CD14-positive monocyte (primary cell): Measurements from ENCODE around the gene DEAF1. TPM values are rescaled to one million over a fixed set of nuclear protein-coding genes. Genes with fewer than 3 reads are reported as not detected.

Experiments used
- DNase-seq, 3 donors: peaks; one replicate each; pipeline ENCODE4 v3.0.0-alpha.2; 2011 to 2022
- H2AFZ ChIP-seq: 2 replicates; pipeline ENCODE4 v1.6.0; 2012; ENCODE audit warnings: mild to moderate bottlenecking, low read depth, low read length, inconsistent platforms; ENCODE audit not compliant: insufficient read depth, poor library complexity, severe bottlenecking
- H3K27ac ChIP-seq, 2 donors: 1 replicate in 1 of 2; 2 replicates in 1 of 2; pipeline ENCODE4 v1.5.1; 2012 to 2013; ENCODE audit warnings: low read length in 2 of 2, control low read depth in 1 of 2, inconsistent platforms in 1 of 2, low read depth in 1 of 2, mild to moderate bottlenecking in 1 of 2
- H3K27me3 ChIP-seq, 2 donors: one replicate each; pipeline versions ENCODE4 v1.6.0 to v1.6.1; 2011 to 2013; ENCODE audit warnings: low read length in 2 of 2; ENCODE audit not compliant: control insufficient read depth in 2 of 2, insufficient read depth in 2 of 2
- H3K36me3 ChIP-seq, 2 donors: replicated peaks in 1 of 2; 1 replicate in 1 of 2; 2 replicates in 1 of 2; pipeline versions ENCODE4 v1.5.1 to v1.6.1; 2012 to 2013; ENCODE audit warnings: low read length in 2 of 2, control low read depth in 1 of 2, inconsistent platforms in 1 of 2, mild to moderate bottlenecking in 1 of 2; ENCODE audit not compliant: insufficient read depth in 2 of 2, control insufficient read depth in 1 of 2
- H3K4me1 ChIP-seq, 2 donors: 1 replicate in 1 of 2; 2 replicates in 1 of 2; pipeline versions ENCODE4 v1.5.1 to v1.6.1; 2012 to 2013; ENCODE audit warnings: low read length in 2 of 2, control low read depth in 1 of 2, inconsistent platforms in 1 of 2, mild to moderate bottlenecking in 1 of 2, moderate library complexity in 1 of 2; ENCODE audit not compliant: insufficient read depth in 2 of 2, control insufficient read depth in 1 of 2
- H3K4me2 ChIP-seq: replicated peaks from 2 replicates; pipeline ENCODE3; 2012; ENCODE audit warnings: low read length, moderate library complexity, mild to moderate bottlenecking; ENCODE audit not compliant: poor library complexity, severe bottlenecking; ENCODE audit errors: extremely low read depth
- H3K4me3 ChIP-seq, 3 experiments: fragments of 200-600 bp in 1 of 3; sonication (generic) in 1 of 3; replicated peaks in 1 of 3; 1 replicate in 2 of 3; 2 replicates in 1 of 3; pipeline ENCODE4 v1.5.1; 2011 to 2013; ENCODE audit warnings: low read length in 3 of 3, mild to moderate bottlenecking in 3 of 3, control low read depth in 2 of 3, low read depth in 2 of 3, inconsistent platforms in 1 of 3, moderate library complexity in 1 of 3
- H3K79me2 ChIP-seq: 2 replicates; pipeline ENCODE4 v1.6.0; 2012; ENCODE audit warnings: mild to moderate bottlenecking, control low read depth, inconsistent platforms, low read length, moderate library complexity; ENCODE audit not compliant: insufficient read depth
- H3K9ac ChIP-seq: 2 replicates; pipeline ENCODE4 v1.6.0; 2017; ENCODE audit warnings: low read length, mild to moderate bottlenecking; ENCODE audit not compliant: insufficient read depth, poor library complexity, severe bottlenecking
- H3K9me3 ChIP-seq, 2 donors: replicated peaks in 1 of 2; 1 replicate in 1 of 2; 2 replicates in 1 of 2; pipeline versions ENCODE4 v1.5.1 to v1.6.1; 2012 to 2013; ENCODE audit warnings: low read length in 2 of 2, control low read depth in 1 of 2; ENCODE audit not compliant: control insufficient read depth in 1 of 2, insufficient read depth in 1 of 2
- H4K20me1 ChIP-seq: 2 replicates; pipeline ENCODE4 v1.6.0; 2012; ENCODE audit warnings: mild to moderate bottlenecking, low read length, control low read depth, moderate library complexity; ENCODE audit not compliant: insufficient read depth
- H3K27ac Mint-ChIP-seq, 7 donors: one replicate each; pipeline ENCODE4 v1.8.0; 2020; ENCODE audit warnings: mild to moderate bottlenecking in 7 of 7, mixed read lengths in 7 of 7, moderate library complexity in 6 of 7, inconsistent platforms in 2 of 7
- H3K27me3 Mint-ChIP-seq, 3 donors: one replicate each; pipeline ENCODE4 v1.8.0; 2021 to 2022; ENCODE audit warnings: low read depth in 3 of 3, mild to moderate bottlenecking in 3 of 3, mixed read lengths in 3 of 3, moderate library complexity in 3 of 3, inconsistent platforms in 1 of 3
- H3K36me3 Mint-ChIP-seq, 2 donors: one replicate each; pipeline ENCODE4 v1.8.0; 2020; ENCODE audit warnings: mixed read lengths in 2 of 2, inconsistent platforms in 1 of 2, mild to moderate bottlenecking in 1 of 2
- H3K4me1 Mint-ChIP-seq: one replicate; pipeline ENCODE4 v1.8.0; 2020; ENCODE audit warnings: mild to moderate bottlenecking, mixed read lengths
- H3K4me3 Mint-ChIP-seq, 2 donors: one replicate each; pipeline ENCODE4 v1.8.0; 2020; ENCODE audit warnings: mild to moderate bottlenecking in 2 of 2, mixed read lengths in 2 of 2, moderate library complexity in 1 of 2
- H3K9me3 Mint-ChIP-seq, 7 donors: one replicate each; pipeline ENCODE4 v1.8.0; 2020 to 2022; ENCODE audit warnings: mixed read lengths in 7 of 7, mild to moderate bottlenecking in 6 of 7, moderate library complexity in 6 of 7, inconsistent platforms in 2 of 7
- WGBS: methylation state at CpG from one replicate; pipeline ENCODE4 v1.1.5; 2013; ENCODE audit warnings: missing lambda C conversion rate; ENCODE audit not compliant: insufficient coverage; 5-methylcytosine and 5-hydroxymethylcytosine counted together
- intact Hi-C, 2 donors: fragments of 100-400 bp; cut with micrococcal nuclease; formaldehyde crosslinking; loops; one replicate each; pipeline versions ENCODE4 v1.15.0 to v1.15.1; 2023
- polyA plus RNA-seq, 3 donors: library from polyadenylated mRNA; depleted of rRNA in 1 of 3; unstranded in 2 of 3; stranded (reverse) in 1 of 3; fragments of 300-500 nt in 2 of 3; fragments of >200 nt in 1 of 3; fragmentation: Illumina TruSeq in 2 of 3; gene quantifications; 1 replicate in 2 of 3; 2 replicates in 1 of 3; pipeline ENCODE4 v1.2.3, GENCODE V29; 2012 to 2021
- TF ChIP-seq, protein P1 (sequence below): fragments of 200-600 bp; IDR thresholded peaks from one replicate; pipeline ENCODE4 v1.8.0; 2022; ENCODE audit warnings: antibody characterized with exemption, mild to moderate bottlenecking

DEAF1 gene
- polyA plus RNA-seq, 3 donors, result 18.0 to 22.3 (median 22.2) TPM

DNA sequence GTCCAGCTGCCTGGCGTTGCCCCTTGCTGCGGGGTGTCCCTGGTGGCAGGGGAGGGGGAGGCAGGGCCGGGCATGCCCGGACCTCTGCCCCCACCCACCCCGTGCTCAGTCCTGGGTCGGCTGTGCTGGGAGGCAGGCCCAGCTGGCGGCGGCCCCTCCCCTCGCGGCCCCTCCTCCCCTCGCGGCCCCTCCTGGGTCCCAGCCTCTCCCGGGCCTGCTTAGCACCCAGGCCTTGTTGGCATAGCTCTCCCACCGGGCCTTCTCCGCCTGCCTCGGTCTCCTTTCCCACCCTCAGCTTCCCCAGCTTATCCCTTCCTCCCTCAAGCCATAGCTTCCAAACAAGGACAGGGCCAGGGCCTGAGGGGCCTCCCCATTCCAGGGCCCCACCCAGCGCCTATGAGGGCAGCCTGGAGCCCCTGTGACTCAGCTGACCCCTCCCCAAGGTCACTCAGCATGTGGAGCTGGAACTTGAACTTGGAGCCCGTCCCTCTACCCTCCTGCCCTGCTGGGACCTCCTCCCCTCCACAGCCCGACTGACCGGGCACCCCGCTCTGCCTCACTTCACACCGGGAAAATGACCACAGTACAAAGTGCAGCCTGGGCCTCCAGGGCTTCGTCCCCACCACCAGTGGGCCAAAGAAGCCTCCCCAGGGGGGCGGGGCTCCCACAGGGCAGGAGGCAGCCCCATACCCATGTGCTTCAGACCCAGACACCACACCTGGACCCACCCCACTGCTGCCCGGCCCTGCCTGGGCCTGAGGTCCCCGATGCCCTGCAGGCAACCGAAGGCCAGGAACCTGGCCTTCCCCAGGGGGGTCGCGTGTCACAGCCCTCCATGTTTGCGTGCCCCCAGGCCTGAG, 12.2 kb upstream of the DEAF1 start:
- TF ChIP-seq, protein P1, sequence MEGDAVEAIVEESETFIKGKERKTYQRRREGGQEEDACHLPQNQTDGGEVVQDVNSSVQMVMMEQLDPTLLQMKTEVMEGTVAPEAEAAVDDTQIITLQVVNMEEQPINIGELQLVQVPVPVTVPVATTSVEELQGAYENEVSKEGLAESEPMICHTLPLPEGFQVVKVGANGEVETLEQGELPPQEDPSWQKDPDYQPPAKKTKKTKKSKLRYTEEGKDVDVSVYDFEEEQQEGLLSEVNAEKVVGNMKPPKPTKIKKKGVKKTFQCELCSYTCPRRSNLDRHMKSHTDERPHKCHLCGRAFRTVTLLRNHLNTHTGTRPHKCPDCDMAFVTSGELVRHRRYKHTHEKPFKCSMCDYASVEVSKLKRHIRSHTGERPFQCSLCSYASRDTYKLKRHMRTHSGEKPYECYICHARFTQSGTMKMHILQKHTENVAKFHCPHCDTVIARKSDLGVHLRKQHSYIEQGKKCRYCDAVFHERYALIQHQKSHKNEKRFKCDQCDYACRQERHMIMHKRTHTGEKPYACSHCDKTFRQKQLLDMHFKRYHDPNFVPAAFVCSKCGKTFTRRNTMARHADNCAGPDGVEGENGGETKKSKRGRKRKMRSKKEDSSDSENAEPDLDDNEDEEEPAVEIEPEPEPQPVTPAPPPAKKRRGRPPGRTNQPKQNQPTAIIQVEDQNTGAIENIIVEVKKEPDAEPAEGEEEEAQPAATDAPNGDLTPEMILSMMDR, result no peak
- H2AFZ ChIP-seq, result no peak overlapping the region
- H3K9me3 ChIP-seq, result peaks cover 0 to 3% of the 10 kb centered on the region in 2 donors
- H3K27me3 ChIP-seq, result peaks cover 8 to 58% of the 10 kb centered on the region in 2 donors
- Mint-ChIP-seq H3K36me3 (peaks cover 11 to 21% of the 10 kb centered on the region in 2 donors), H3K9me3 (peaks cover 0 to 4% (median 1%) of the 10 kb centered on the region in 7 donors), H3K27ac (no peak overlapping the region), H3K4me3 (peak overlapping the region in 1 of 2 donors; percentile 67), H3K4me1 (peaks cover 20% of the 10 kb centered on the region), H3K27me3 (peaks cover 41 to 65% (median 43%) of the 10 kb centered on the region in 3 donors)
- H3K36me3 ChIP-seq, result peaks cover 1 to 13% of the 10 kb centered on the region in 2 donors
- H4K20me1 ChIP-seq, result peaks cover 22% of the 10 kb centered on the region
- 70% methylated on average over 25 of the region's 30 CpGs for WGBS
- peaks cover 16 to 26% of the 10 kb centered on the region in 2 donors for H3K4me1 ChIP-seq
- no peak overlapping the region for H3K9ac ChIP-seq
- H3K4me2 ChIP-seq, result no peak overlapping the region
- DNase-seq, result peak in 1 of 3 donors; percentile 2
- H3K4me3 ChIP-seq, result no peak overlapping the region
- H3K27ac ChIP-seq, result no peak overlapping the region
- no peaks in the 10 kb centered on the region for H3K79me2 ChIP-seq
- intact Hi-C loops, result no loop called here

DNA sequence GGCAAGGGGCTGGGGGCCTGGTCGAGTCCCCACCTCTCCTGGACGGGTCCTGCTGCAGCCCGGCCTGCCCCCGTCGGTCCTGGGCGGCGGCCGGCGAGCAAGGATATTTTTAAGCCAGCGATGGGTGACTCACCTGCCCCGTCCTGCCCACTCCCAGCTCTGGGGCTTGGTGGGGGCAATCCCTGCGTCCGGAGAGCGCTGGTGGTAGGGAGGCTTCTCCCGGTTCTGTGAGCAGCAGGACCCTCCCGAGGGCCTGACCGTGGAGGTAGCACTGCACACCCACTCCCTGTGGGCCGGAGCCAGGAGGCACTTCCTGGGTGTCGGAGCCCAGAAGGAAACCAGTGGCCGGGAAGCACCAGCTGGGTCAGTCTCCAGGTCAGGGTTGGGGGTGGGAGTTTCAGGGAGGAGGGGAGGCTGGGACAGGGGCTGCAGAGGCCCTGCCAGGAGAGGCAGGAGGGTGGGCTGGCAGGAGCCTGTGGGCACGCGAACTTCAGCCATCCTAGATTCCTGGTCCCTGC, 11.5 kb upstream of the DEAF1 start:
- Mint-ChIP-seq H3K4me1 (peaks cover 20% of the 10 kb centered on the region), H3K27ac (no peak overlapping the region), H3K9me3 (peaks cover 0 to 4% (median 1%) of the 10 kb centered on the region in 7 donors), H3K36me3 (peaks cover 15 to 27% of the 10 kb centered on the region in 2 donors), H3K4me3 (peak overlapping the region in 1 of 2 donors; percentile 46), H3K27me3 (peaks cover 37 to 59% (median 42%) of the 10 kb centered on the region in 3 donors)
- peak in 1 of 3 donors; percentile 17 for DNase-seq
- intact Hi-C loops, result no loop called here
- Histone ChIP-seq H3K27ac (no peak overlapping the region), H3K4me1 (peaks cover 16 to 27% of the 10 kb centered on the region in 2 donors), H2AFZ (no peak overlapping the region), H3K27me3 (peaks cover 8 to 57% of the 10 kb centered on the region in 2 donors), H3K79me2 (no peaks in the 10 kb centered on the region), H3K4me2 (peak overlapping the region; percentile 1), H3K36me3 (peaks cover 6 to 20% of the 10 kb centered on the region in 2 donors), H3K9ac (no peak overlapping the region), H4K20me1 (peaks cover 22% of the 10 kb centered on the region), H3K9me3 (peaks cover 0 to 3% of the 10 kb centered on the region in 2 donors), H3K4me3 (no peak overlapping the region)
- TF ChIP-seq, protein P1, result no peak
- 10% methylated on average over 20 of the region's 22 CpGs for WGBS
